DND-41 (cell line): ENCODE data around the gene ADAM33.

Experiments
- ATAC-seq: fragments of 200-7000 bp; cut with Tn5 transposase; 3 replicates; pipeline ENCODE4 v1.9.1; 2021; ENCODE audit warnings: low read depth; ENCODE audit not compliant: insufficient read depth
- DNase-seq: peaks from one replicate; pipeline ENCODE4 v3.0.0-alpha.2; 2020
- H2AFZ ChIP-seq: 2 replicates; pipeline ENCODE4 v1.6.0; 2012; ENCODE audit warnings: low read depth, low read length
- H3K27ac ChIP-seq: 2 replicates; pipeline ENCODE4 v1.5.1; 2012; ENCODE audit warnings: low read length, inconsistent platforms
- H3K27me3 ChIP-seq: fragments of 200-600 bp; sonication (generic); 2 replicates; pipeline ENCODE4 v1.6.0; 2012; ENCODE audit warnings: low read length, mild to moderate bottlenecking, inconsistent platforms; ENCODE audit not compliant: insufficient read depth, poor library complexity
- H3K36me3 ChIP-seq: 2 replicates; pipeline ENCODE4 v1.5.1; 2012; ENCODE audit warnings: low read length, inconsistent platforms; ENCODE audit not compliant: insufficient read depth
- H3K4me1 ChIP-seq: 2 replicates; pipeline ENCODE4 v1.5.1; 2012; ENCODE audit warnings: mild to moderate bottlenecking, low read length; ENCODE audit not compliant: insufficient read depth
- H3K4me2 ChIP-seq: 2 replicates; pipeline ENCODE4 v1.6.0; 2012; ENCODE audit warnings: mild to moderate bottlenecking, moderate library complexity, low read length, inconsistent platforms; ENCODE audit not compliant: insufficient read depth
- H3K4me3 ChIP-seq, 2 experiments: fragments of 200-600 bp in 1 of 2; shearing (Covaris generic) in 1 of 2; 2 replicates each; pipeline ENCODE4 v1.5.1; 2012 to 2016; ENCODE audit warnings: inconsistent platforms in 2 of 2, low read length in 2 of 2, mild to moderate bottlenecking in 2 of 2, low read depth in 1 of 2, moderate library complexity in 1 of 2
- H3K79me2 ChIP-seq: 2 replicates; pipeline ENCODE4 v1.6.0; 2012; ENCODE audit warnings: low read length, inconsistent platforms; ENCODE audit not compliant: insufficient read depth
- H3K9ac ChIP-seq: 2 replicates; pipeline ENCODE4 v1.6.0; 2012; ENCODE audit warnings: low read depth, mild to moderate bottlenecking, inconsistent platforms, low read length, moderate library complexity
- H3K9me3 ChIP-seq: 2 replicates; pipeline ENCODE4 v1.5.1; 2012; ENCODE audit warnings: low read length, moderate library complexity, mild to moderate bottlenecking, inconsistent platforms; ENCODE audit not compliant: insufficient read depth, severe bottlenecking
- H4K20me1 ChIP-seq: 2 replicates; pipeline ENCODE4 v1.6.0; 2012; ENCODE audit warnings: low read length; ENCODE audit not compliant: insufficient read depth
- EZH2 ChIP-seq: IDR thresholded peaks from 3 replicates; pipeline ENCODE4 v1.6.1; 2012; ENCODE audit warnings: borderline replicate concordance, low read depth, mild to moderate bottlenecking, moderate library complexity, low read length, inconsistent platforms; ENCODE audit not compliant: severe bottlenecking
- TF ChIP-seq, protein P1 (sequence below): IDR thresholded peaks from 2 replicates; pipeline ENCODE4 v1.5.1; 2012; ENCODE audit warnings: borderline replicate concordance, low read length, moderate library complexity, mild to moderate bottlenecking; ENCODE audit not compliant: poor library complexity, severe bottlenecking; ENCODE audit errors: extremely low read depth

Gene ADAM33

DNA sequence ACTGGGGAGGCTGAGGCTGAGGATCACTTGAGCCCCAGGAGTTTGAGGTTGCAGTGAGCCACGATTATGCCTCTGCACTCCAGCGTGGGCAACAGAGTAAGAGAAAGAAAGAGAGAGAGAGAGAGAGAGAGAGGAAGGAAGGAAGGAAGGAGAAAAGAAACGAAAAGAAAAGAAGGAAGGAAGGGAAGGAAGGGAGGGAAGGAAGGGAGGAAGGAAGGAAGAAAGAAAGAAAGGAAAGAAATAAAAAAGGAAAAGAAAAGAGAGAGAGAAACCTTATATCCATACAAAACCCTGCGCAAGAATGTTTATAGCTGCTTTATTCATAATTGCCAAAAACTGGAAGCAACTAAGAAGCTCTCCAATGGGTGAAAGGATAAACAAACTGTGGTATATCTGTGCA, 42.5 kb upstream of the ADAM33 start:
- no peak for TF ChIP-seq EZH2
- TF ChIP-seq, protein P1, sequence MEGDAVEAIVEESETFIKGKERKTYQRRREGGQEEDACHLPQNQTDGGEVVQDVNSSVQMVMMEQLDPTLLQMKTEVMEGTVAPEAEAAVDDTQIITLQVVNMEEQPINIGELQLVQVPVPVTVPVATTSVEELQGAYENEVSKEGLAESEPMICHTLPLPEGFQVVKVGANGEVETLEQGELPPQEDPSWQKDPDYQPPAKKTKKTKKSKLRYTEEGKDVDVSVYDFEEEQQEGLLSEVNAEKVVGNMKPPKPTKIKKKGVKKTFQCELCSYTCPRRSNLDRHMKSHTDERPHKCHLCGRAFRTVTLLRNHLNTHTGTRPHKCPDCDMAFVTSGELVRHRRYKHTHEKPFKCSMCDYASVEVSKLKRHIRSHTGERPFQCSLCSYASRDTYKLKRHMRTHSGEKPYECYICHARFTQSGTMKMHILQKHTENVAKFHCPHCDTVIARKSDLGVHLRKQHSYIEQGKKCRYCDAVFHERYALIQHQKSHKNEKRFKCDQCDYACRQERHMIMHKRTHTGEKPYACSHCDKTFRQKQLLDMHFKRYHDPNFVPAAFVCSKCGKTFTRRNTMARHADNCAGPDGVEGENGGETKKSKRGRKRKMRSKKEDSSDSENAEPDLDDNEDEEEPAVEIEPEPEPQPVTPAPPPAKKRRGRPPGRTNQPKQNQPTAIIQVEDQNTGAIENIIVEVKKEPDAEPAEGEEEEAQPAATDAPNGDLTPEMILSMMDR = no peak
- Histone ChIP-seq H4K20me1 (no peaks in the 10 kb centered on the region), H3K79me2 (no peaks in the 10 kb centered on the region), H3K9ac (no peak overlapping the region), H2AFZ (no peak overlapping the region), H3K4me1 (no peaks in the 10 kb centered on the region), H3K27ac (no peak overlapping the region), H3K9me3 (no peaks in the 10 kb centered on the region), H3K36me3 (no peaks in the 10 kb centered on the region), H3K4me2 (no peak overlapping the region), H3K4me3 (no peak overlapping the region), H3K27me3 (peaks cover 11% of the 10 kb centered on the region)
- no peak for ATAC-seq
- no peak for DNase-seq

DNA sequence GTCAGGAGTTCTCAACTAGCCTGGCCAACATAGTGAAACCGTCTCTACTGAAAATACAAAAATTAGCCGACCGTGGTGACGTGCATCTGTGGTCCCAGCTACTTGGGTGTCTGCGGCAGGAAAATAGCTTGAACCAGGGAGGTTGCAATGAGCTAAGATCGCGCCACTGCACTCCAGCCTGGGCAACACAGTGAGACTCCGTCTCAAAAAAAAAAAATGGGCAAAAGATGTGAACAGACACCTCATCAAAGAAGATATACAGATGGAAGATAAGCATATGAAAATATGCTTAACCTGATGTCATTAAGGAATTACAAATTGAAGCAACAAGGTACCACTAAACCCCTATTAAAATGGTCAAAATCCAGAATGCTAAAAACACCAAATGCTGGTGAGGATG, 41.5 kb upstream of the ADAM33 start:
- no peak overlapping the region for H2AFZ ChIP-seq
- H3K27me3 ChIP-seq = peaks cover 7% of the 10 kb centered on the region
- no peaks in the 10 kb centered on the region for H3K79me2 ChIP-seq
- H3K36me3 ChIP-seq = no peaks in the 10 kb centered on the region
- H3K9me3 ChIP-seq = no peaks in the 10 kb centered on the region
- no peak overlapping the region for H3K4me2 ChIP-seq
- DNase-seq = no peak
- H3K4me1 ChIP-seq = no peaks in the 10 kb centered on the region
- TF ChIP-seq, protein P1 = no peak
- no peak for TF ChIP-seq EZH2
- no peak for ATAC-seq
- H3K27ac ChIP-seq = no peak overlapping the region
- no peak overlapping the region for H3K4me3 ChIP-seq
- H3K9ac ChIP-seq = no peak overlapping the region
- no peaks in the 10 kb centered on the region for H4K20me1 ChIP-seq

DNA sequence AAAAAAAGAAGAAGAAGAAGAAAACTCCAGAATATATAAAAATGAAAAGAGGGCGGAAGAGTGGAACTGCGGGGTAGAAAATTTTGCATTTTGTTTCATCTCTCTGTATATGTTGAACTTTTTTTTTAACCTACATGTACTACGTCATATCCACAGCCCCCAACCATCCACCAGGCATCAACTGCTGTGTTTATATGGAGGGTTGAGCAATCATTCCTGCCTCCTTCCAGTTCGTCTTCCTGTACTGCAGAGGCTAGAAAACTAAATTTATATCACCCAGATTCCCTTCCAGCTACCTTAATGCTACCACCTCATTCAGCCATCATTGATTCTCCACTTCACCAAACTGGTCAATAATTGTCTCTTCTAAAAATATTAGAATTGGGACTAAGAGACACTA, 40.1 kb upstream of the ADAM33 start:
- Histone ChIP-seq H3K4me2 (no peak overlapping the region), H3K9ac (no peak overlapping the region)

More for the DNA sequence above, 40.1 kb upstream of the ADAM33 start:
- H2AFZ ChIP-seq = no peak overlapping the region
- TF ChIP-seq, protein P1 = no peak
- TF ChIP-seq EZH2 = no peak
- no peaks in the 10 kb centered on the region for H3K36me3 ChIP-seq
- no peaks in the 10 kb centered on the region for H3K9me3 ChIP-seq
- DNase-seq (no peak), ATAC-seq (no peak)
- H3K27me3 ChIP-seq = no peaks in the 10 kb centered on the region
- no peak overlapping the region for H3K27ac ChIP-seq
- H4K20me1 ChIP-seq = no peaks in the 10 kb centered on the region
- H3K79me2 ChIP-seq = no peaks in the 10 kb centered on the region
- no peaks in the 10 kb centered on the region for H3K4me1 ChIP-seq
- H3K4me3 ChIP-seq = no peak overlapping the region
